GM12892 (cell line): ENCODE results near the gene SPG11.

Experiments used
- POLR2A ChIP-seq: IDR thresholded peaks from 2 replicates; pipeline ENCODE4 v1.6.1; 2011; ENCODE audit warnings: low read depth, low read length, control low read depth
- POLR2AphosphoS5 ChIP-seq: IDR thresholded peaks from 2 replicates; pipeline ENCODE4 v1.6.1; 2011; ENCODE audit warnings: low read depth, low read length, control low read depth
- TAF1 ChIP-seq: IDR thresholded peaks from 2 replicates; pipeline ENCODE4 v1.6.1; 2011; ENCODE audit warnings: low read depth, mild to moderate bottlenecking, control low read depth, low read length, borderline replicate concordance

DNA sequence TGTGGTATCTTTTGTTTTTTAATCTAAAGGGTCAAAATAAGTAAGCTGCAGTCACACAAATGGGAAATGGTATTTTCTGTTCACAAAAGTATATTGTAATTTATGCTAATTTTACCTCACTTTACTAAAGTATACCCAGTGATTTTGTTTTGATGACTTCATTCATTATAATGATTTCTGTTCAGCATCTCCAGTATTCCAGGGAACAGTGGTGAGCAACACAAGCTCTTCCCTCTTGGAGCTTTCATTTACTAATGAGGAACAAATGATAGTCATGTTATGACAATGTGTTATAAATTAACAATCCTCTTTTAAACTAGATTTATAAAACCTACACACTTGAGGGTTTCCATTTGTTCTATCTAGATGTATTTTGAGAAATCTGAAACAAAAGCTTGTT, 147.0 kb downstream of the SPG11 start:
- TF ChIP-seq POLR2A (no peak), POLR2AphosphoS5 (no peak), TAF1 (no peak)
